GM12891 (cell line): ENCODE measurements around the gene SENP8.
A peak's percentile ranks its signal among the peaks of the same experiment; 100 is the strongest.

Source experiments
- DNase-seq: peaks from one replicate; pipeline ENCODE4 v3.0.0; 2011; ENCODE audit warnings: low spot score; ENCODE audit not compliant: insufficient read length
- FAIRE-seq: peaks from 2 replicates; lab custom pipeline; 2011; peaks lifted over from hg19 to GRCh38; lab: Jason Lieb, UNC
- PAX5 ChIP-seq: IDR thresholded peaks from 2 replicates; pipeline ENCODE4 v1.6.1; 2011; ENCODE audit warnings: low read length, moderate library complexity, mild to moderate bottlenecking; ENCODE audit not compliant: insufficient read depth, severe bottlenecking
- POLR2A ChIP-seq: IDR thresholded peaks from 2 replicates; pipeline ENCODE4 v1.6.1; 2011; ENCODE audit warnings: low read depth, low read length, control low read depth
- POLR2AphosphoS5 ChIP-seq: IDR thresholded peaks from 2 replicates; pipeline ENCODE4 v1.6.1; 2011; ENCODE audit warnings: low read depth, low read length, control low read depth
- POU2F2 ChIP-seq: IDR thresholded peaks from 2 replicates; pipeline ENCODE4 v1.6.1; 2011; ENCODE audit warnings: low read depth, mild to moderate bottlenecking, control low read depth, low read length, moderate library complexity
- SPI1 ChIP-seq: IDR thresholded peaks from 2 replicates; pipeline ENCODE4 v1.6.1; 2011; ENCODE audit warnings: low read depth, low read length, control low read depth
- TAF1 ChIP-seq: IDR thresholded peaks from 2 replicates; pipeline ENCODE4 v1.6.1; 2011; ENCODE audit warnings: low read depth, low read length, control low read depth

Gene SENP8

GRCh38 chr15:72112116-72112515, 6.1 kb upstream of the SENP8 start:
- TF ChIP-seq PAX5 (no peak), SPI1 (no peak), POU2F2 (no peak), POLR2AphosphoS5 (no peak), TAF1 (no peak), POLR2A (no peak)
- no peak for DNase-seq
- FAIRE-seq: no peak

- DNase-seq (no peak), FAIRE-seq (no peak)
- TF ChIP-seq POLR2A: no peak
Measured at GRCh38 chr15:72112805-72113204, 5.4 kb upstream of the SENP8 start.

GRCh38 chr15:72113347-72114031, 4.7 kb upstream of the SENP8 start:
- TF ChIP-seq POU2F2 (no peak), PAX5 (no peak), POLR2AphosphoS5 (no peak), SPI1 (no peak), POLR2A (no peak)
- no peak for DNase-seq
- FAIRE-seq: no peak

- TF ChIP-seq POLR2AphosphoS5 (no peak), POU2F2 (no peak), POLR2A (no peak), PAX5 (no peak), SPI1 (no peak), TAF1 (no peak)
- DNase-seq (no peak), FAIRE-seq (peak; percentile 88)
Measured at GRCh38 chr15:72116731-72117485, 1.3 kb upstream of the SENP8 start.

GRCh38 chr15:72117486-72118016, 652 bp upstream of the SENP8 start:
- peak; percentile 39 for DNase-seq
- FAIRE-seq: no peak
- TF ChIP-seq POLR2A (no peak; the same call in none of the 2 replicates), TAF1 (0 out of 2 replicates have a peak, but pooled peaks have one; percentile 11), POLR2AphosphoS5 (no peak; the same call in 1 of the 2 replicates), SPI1 (no peak), PAX5 (no peak), POU2F2 (no peak)

- DNase-seq (no peak), FAIRE-seq (no peak)
- TF ChIP-seq PAX5 (no peak), TAF1 (no peak), POLR2AphosphoS5 (no peak), SPI1 (no peak), POLR2A (no peak), POU2F2 (no peak)
Measured at GRCh38 chr15:72124218-72124617, 6.0 kb downstream of the SENP8 start.

- no peak for TF ChIP-seq POLR2AphosphoS5
- no peak for TF ChIP-seq TAF1
- TF ChIP-seq POLR2A: no peak
- no peak for TF ChIP-seq POU2F2
- no peak for TF ChIP-seq PAX5
- TF ChIP-seq SPI1: no peak
- DNase-seq: no peak
- FAIRE-seq: no peak
Measured at GRCh38 chr15:72127724-72128322, 9.6 kb downstream of the SENP8 start.

GRCh38 chr15:72128359-72128758, 10.2 kb downstream of the SENP8 start:
- no peak for DNase-seq
- no peak for FAIRE-seq
- TF ChIP-seq POU2F2 (no peak), POLR2A (no peak), TAF1 (no peak), SPI1 (no peak), PAX5 (no peak), POLR2AphosphoS5 (no peak)

GRCh38 chr15:72130272-72130671, 12.1 kb downstream of the SENP8 start:
- TF ChIP-seq POU2F2 (no peak), PAX5 (no peak), TAF1 (no peak), POLR2A (no peak)
- DNase-seq (no peak), FAIRE-seq (no peak)
